Measurements from ENCODE around the gene ZNF22.

- TF ChIP-seq POLR2AphosphoS5 (IDR thresholded peaks at IDR 0.05; ENCODE audit: insufficient read depth in 1 of 2, low read depth in 1 of 2), result no peak
- TF ChIP-seq CTCF (IDR thresholded peaks at IDR 0.05), result no peak
- TF ChIP-seq POLR2A (IDR thresholded peaks at IDR 0.05), result no peak
These were observed 11.7 kb upstream of the ZNF22 start for GRCh38 chr10:44988957-44989585.

All from vagina (tissue), 2 donors.